Panc1 (cell line): ENCODE data around the gene MAPRE2. TPM values are rescaled to one million over a fixed set of nuclear protein-coding genes. Genes with fewer than 3 reads are reported as not detected.

ENCODE experiments used
- ATAC-seq: fragments of 200-7000 bp; cut with Tn5 transposase; 2 replicates; pipeline ENCODE4 v1.9.1; 2020; ENCODE audit warnings: mild to moderate bottlenecking, moderate library complexity
- BruUV-seq: library from RNA; stranded (reverse); fragments of 400-500 nt; replicated peaks from 2 replicates; lab custom pipeline; 2021; lab: Mats Ljungman, UMichigan
- CTCF ChIA-PET: fragments of 300-600 bp; sonication (Branson Sonifier 250); formaldehyde crosslinking; loops from one replicate; lab custom pipeline; 2022; ENCODE audit warnings: antibody characterized with exemption; lab: Charles Lee
- POLR2A ChIA-PET: fragments of 300-600 bp; sonication (Branson Sonifier 250); formaldehyde crosslinking; loops from one replicate; lab custom pipeline; 2022; ENCODE audit warnings: antibody characterized with exemption; lab: Charles Lee
- DNase-seq: peaks from one replicate; pipeline ENCODE4 v3.0.0-alpha.2; 2010; ENCODE audit warnings: low read depth, low spot score
- H3K27ac ChIP-seq: 2 replicates; pipeline ENCODE4 v1.5.1; 2011; ENCODE audit warnings: mild to moderate bottlenecking, low read length, inconsistent platforms
- H3K27me3 ChIP-seq: fragments of 200-500 bp; sonication (Bioruptor generic); 2 replicates; pipeline ENCODE4 v1.6.0; 2014; ENCODE audit warnings: low read length, inconsistent platforms; ENCODE audit not compliant: control insufficient read depth, insufficient read depth
- H3K36me3 ChIP-seq: fragments of 200-500 bp; sonication (Bioruptor generic); 2 replicates; pipeline ENCODE4 v1.5.1; 2014; ENCODE audit warnings: inconsistent platforms, mild to moderate bottlenecking, low read length, moderate library complexity; ENCODE audit not compliant: control insufficient read depth, insufficient read depth
- H3K4me1 ChIP-seq: 2 replicates; pipeline ENCODE4 v1.5.1; 2011; ENCODE audit warnings: inconsistent platforms, mild to moderate bottlenecking, low read length, moderate library complexity; ENCODE audit not compliant: control insufficient read depth, insufficient read depth
- H3K4me3 ChIP-seq, 2 experiments: 2 replicates each; pipeline ENCODE4 v1.5.1; 2011 to 2012; ENCODE audit warnings: low read depth in 2 of 2, low read length in 2 of 2, mild to moderate bottlenecking in 2 of 2, inconsistent platforms in 1 of 2, moderate library complexity in 1 of 2
- H3K9me3 ChIP-seq: fragments of 200-500 bp; sonication (Bioruptor generic); 2 replicates; pipeline ENCODE4 v1.5.1; 2014; ENCODE audit warnings: low read depth, mild to moderate bottlenecking, inconsistent platforms, low read length, moderate library complexity; ENCODE audit not compliant: control insufficient read depth, insufficient read depth
- POLR2AphosphoS5 ChIP-seq: IDR thresholded peaks from 2 replicates; pipeline ENCODE4 v1.6.1; 2012; ENCODE audit warnings: mild to moderate bottlenecking, low read depth, low read length, moderate library complexity
- SIN3A ChIP-seq: IDR thresholded peaks from 2 replicates; pipeline ENCODE4 v1.6.1; 2012; ENCODE audit warnings: low read depth, mild to moderate bottlenecking, low read length, moderate library complexity, borderline replicate concordance; ENCODE audit not compliant: insufficient read depth
- TCF7L2 ChIP-seq: IDR thresholded peaks from 2 replicates; pipeline ENCODE4 v1.6.1; 2011; ENCODE audit warnings: mild to moderate bottlenecking, low read depth, low read length, inconsistent platforms
- in situ Hi-C: cut with HindIII; loops from 2 replicates; pipeline ENCODE4 v1.10.0; 2016; ENCODE audit warnings: low sequenced_read_pairs, low pct_unique_long_range_greater_than_20kb
- intact Hi-C: fragments of 100-400 bp; cut with micrococcal nuclease; formaldehyde crosslinking; loops from one replicate; pipeline ENCODE4 v1.10.0; 2022; ENCODE audit not compliant: unreplicated experiment
- total RNA-seq: library from RNA; stranded (reverse); gene quantifications from one replicate; pipeline ENCODE4 v1.2.1, GENCODE V29; 2021; ENCODE audit not compliant: unreplicated experiment
- TF ChIP-seq, protein P1 (sequence below), 2 experiments: IDR thresholded peaks; 2 replicates each; pipeline ENCODE4 v1.6.1; 2011 to 2012; ENCODE audit warnings: low read depth in 2 of 2, control low read depth in 1 of 2, low read length in 1 of 2, mild to moderate bottlenecking in 1 of 2, moderate library complexity in 1 of 2; ENCODE audit not compliant: insufficient read depth in 1 of 2
- TF ChIP-seq, protein P2 (sequence below): fragments of 450-650 bp; IDR thresholded peaks from 2 replicates; pipeline ENCODE4 v1.5.1; 2017; ENCODE audit warnings: mild to moderate bottlenecking

The MAPRE2 gene
- total RNA-seq, 1 experiment from 2014 or later, result 14.1 TPM

DNA sequence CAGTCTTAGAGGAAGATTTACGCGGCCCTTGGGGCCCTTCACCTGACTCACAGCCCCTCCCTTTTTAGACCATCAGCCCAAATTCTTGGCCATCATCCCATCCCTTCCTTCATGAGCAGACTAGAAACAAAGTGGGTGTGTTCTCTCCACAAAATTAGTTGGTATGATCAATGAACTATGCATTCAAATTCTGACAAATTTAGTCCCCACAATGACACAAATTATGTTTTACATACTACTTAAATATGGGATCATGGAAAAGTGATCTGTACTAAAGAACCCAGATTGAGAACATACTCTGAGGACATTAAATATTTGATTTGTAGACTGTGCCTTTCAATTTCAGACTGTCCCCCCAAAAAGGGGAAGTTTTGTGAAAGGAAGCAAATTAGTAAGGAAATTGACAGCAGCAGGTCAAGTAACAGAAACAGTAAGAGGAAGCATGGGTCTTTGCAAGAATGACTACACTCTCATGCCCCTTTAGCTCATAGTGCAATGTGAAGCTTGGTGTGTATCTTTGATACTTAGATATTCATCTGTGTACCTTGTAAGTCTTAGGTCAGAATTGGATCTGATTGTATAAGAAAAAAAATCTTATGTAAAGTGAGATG is 2.2 kb upstream of the MAPRE2 start:
- TF ChIP-seq TCF7L2 (no peak), POLR2AphosphoS5 (no peak), SIN3A (no peak)
- TF ChIP-seq, protein P1, sequence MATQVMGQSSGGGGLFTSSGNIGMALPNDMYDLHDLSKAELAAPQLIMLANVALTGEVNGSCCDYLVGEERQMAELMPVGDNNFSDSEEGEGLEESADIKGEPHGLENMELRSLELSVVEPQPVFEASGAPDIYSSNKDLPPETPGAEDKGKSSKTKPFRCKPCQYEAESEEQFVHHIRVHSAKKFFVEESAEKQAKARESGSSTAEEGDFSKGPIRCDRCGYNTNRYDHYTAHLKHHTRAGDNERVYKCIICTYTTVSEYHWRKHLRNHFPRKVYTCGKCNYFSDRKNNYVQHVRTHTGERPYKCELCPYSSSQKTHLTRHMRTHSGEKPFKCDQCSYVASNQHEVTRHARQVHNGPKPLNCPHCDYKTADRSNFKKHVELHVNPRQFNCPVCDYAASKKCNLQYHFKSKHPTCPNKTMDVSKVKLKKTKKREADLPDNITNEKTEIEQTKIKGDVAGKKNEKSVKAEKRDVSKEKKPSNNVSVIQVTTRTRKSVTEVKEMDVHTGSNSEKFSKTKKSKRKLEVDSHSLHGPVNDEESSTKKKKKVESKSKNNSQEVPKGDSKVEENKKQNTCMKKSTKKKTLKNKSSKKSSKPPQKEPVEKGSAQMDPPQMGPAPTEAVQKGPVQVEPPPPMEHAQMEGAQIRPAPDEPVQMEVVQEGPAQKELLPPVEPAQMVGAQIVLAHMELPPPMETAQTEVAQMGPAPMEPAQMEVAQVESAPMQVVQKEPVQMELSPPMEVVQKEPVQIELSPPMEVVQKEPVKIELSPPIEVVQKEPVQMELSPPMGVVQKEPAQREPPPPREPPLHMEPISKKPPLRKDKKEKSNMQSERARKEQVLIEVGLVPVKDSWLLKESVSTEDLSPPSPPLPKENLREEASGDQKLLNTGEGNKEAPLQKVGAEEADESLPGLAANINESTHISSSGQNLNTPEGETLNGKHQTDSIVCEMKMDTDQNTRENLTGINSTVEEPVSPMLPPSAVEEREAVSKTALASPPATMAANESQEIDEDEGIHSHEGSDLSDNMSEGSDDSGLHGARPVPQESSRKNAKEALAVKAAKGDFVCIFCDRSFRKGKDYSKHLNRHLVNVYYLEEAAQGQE (IDR thresholded peaks at IDR 0.05; ENCODE audit: insufficient read depth in 1 of 2, low read depth in 2 of 2, low read length in 1 of 2), result no peak
- TF ChIP-seq, protein P2, sequence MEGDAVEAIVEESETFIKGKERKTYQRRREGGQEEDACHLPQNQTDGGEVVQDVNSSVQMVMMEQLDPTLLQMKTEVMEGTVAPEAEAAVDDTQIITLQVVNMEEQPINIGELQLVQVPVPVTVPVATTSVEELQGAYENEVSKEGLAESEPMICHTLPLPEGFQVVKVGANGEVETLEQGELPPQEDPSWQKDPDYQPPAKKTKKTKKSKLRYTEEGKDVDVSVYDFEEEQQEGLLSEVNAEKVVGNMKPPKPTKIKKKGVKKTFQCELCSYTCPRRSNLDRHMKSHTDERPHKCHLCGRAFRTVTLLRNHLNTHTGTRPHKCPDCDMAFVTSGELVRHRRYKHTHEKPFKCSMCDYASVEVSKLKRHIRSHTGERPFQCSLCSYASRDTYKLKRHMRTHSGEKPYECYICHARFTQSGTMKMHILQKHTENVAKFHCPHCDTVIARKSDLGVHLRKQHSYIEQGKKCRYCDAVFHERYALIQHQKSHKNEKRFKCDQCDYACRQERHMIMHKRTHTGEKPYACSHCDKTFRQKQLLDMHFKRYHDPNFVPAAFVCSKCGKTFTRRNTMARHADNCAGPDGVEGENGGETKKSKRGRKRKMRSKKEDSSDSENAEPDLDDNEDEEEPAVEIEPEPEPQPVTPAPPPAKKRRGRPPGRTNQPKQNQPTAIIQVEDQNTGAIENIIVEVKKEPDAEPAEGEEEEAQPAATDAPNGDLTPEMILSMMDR, result no peak
- H3K36me3 ChIP-seq, result no peaks in the 10 kb centered on the region
- no peak for DNase-seq
- H3K4me3 ChIP-seq, result no peak overlapping the region
- intact Hi-C loops, result no loop called here
- no peak overlapping the region for H3K27ac ChIP-seq
- in situ Hi-C loops, result no loop called here
- no TSS peak for BruUV-seq
- no peaks in the 10 kb centered on the region for H3K27me3 ChIP-seq
- no peak for ATAC-seq
- ChIA-PET CTCF (no interaction called here), POLR2A (no interaction called here)
- no peaks in the 10 kb centered on the region for H3K9me3 ChIP-seq
- H3K4me1 ChIP-seq, result peaks cover 8% of the 10 kb centered on the region; the same call in 1 of the 2 replicates

DNA sequence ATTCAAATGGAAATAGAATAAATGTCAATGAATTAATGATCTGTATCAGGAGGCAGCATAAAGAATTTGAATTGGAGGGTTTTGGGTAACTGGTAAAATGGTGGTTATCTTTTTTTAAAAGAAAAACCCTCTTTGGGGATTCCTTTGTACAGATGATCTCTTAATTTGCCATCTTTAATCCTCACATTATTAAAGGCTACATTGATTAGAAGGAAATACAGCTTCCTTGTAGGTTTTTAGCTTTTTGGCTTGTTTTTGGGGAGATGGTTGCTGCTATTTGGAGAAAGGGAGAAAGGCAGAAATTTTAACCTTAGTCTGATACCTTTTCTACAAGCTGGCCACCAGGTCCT is 600 bp upstream of the MAPRE2 start:
- H3K27ac ChIP-seq, result peak overlapping the region; percentile 77
- ChIA-PET CTCF (interaction anchor here (1.2 kb wide), 1 partner anchor 103 kb away, joined by 4 read pairs; no protein-coding TSS in a partner anchor), POLR2A (no interaction called here)
- no peaks in the 10 kb centered on the region for H3K9me3 ChIP-seq
- intact Hi-C loops (no loop called here), in situ Hi-C loops (no loop called here)
- H3K4me3 ChIP-seq, result peak overlapping the region; percentile 85 to 86
- ATAC-seq, result no peak
- BruUV-seq, result no TSS peak
- no peaks in the 10 kb centered on the region for H3K27me3 ChIP-seq
- H3K4me1 ChIP-seq, result peaks cover 8% of the 10 kb centered on the region; the same call in 1 of the 2 replicates
- TF ChIP-seq, protein P1 (IDR thresholded peaks at IDR 0.05; ENCODE audit: insufficient read depth in 1 of 2, low read depth in 2 of 2, low read length in 1 of 2), result no peak
- TF ChIP-seq, protein P2, result no peak
- TF ChIP-seq POLR2AphosphoS5, result no peak
- no peak for TF ChIP-seq TCF7L2
- no peak for TF ChIP-seq SIN3A
- no peak for DNase-seq
- H3K36me3 ChIP-seq, result no peaks in the 10 kb centered on the region
